HG02763 (cell line): ENCODE measurements around the gene B3GAT3.
"Not testable (repeated sequence)": the region's sequence is repeated elsewhere in the genome, so short reads cannot be mapped to it uniquely, and the experiment has no call there.

Experiments used
- ATAC-seq: cut with Tn5 transposase; IDR thresholded peaks from one replicate; pipeline ENCODE4 v1.9.1; 2021; ENCODE audit warnings: mild to moderate bottlenecking, moderate library complexity; ENCODE audit not compliant: unreplicated experiment

Gene B3GAT3

DNA sequence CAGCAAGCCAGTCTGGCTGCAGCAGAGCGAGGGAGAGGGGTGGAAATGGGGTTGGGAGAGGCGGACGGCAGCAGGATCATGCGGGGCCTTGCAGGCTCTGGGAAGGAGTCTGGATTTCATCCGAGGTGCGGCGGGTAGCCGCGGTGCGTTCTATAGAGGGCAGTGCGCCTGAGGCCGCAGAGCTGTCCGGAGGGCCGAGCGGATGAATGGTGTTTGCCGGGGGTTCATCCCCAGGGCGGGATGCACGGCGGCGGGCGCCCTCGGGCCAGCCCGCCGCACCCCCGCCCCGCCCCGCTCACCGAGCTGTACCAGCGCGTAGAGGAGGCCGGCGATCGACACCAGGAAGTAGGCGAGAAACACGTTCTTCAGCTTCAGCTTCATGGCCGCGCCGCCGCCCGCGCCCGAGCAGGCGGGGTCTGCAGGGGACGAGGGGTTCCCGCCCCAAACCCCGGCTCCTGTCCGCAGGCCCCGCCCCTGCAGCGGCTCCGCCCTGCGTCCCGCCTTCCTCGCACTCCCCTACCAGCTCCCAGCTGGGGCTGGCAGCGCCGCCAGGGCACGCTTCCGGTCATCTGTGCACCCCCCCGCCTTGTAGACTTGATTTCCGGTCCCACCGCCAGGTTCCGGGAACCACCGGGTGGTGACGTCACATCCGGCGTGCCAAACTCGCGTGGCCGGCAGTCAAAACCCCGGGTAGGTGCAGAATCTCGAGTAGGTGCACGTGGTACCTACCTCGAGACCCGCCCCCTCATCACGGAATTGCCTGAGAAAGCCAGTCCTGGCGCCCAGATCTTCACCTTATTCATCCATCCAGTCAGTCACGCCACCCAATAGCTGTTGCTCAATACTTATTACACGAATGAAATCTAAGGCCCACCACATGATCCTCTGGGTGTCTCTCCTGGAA lies at the start of gene B3GAT3:
Gene B3GAT3, minus strand, starts transcription at position 420 of the 904 bp plus-strand sequence. Its CDS starts 39 bp downstream, at position 381.
- peak; percentile 89 for ATAC-seq

- no peak for ATAC-seq
Measured at GRCh38 chr11:62671236-62671607, 49.4 kb upstream of the B3GAT3 start.

DNA sequence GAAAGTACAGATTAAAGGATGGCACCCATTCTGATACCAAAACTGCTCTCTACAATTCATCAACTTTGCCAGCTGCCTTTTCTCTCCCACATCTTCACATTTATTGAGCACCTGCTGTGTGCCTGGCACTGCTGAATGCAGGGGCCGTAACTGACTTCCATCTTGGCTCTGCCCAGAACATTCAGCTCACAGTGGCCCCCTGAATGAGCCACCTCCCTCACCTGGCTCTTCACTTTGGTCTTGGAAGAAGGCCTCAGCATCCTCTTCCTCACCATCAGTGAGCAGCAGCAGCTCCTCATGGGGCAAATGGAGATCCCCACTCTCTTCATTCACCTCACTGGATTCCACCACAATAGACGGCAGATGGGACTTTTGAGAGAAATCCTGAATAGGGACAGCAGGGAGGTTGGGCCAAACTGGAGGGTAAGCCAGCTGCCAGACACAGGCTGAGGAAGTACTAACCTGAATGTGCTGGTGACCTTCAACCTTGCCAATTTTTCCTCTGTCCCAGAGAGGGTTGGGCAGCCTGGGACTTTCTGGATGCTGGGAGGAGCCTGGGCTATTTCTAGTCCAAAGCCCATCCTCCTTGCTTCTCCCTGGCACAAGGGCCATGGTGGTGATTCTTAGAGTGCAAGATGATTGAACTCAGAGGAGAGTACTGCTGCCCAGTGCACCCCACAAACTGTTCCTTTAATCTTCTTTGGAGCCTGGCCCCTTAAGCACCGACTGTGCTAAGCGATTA lies 47.8 kb upstream of the B3GAT3 start:
- no peak for ATAC-seq

- ATAC-seq: no peak
Measured at GRCh38 chr11:62667460-62667859, 45.7 kb upstream of the B3GAT3 start.

- no peak for ATAC-seq
Measured at GRCh38 chr11:62666259-62666926, 44.6 kb upstream of the B3GAT3 start.

DNA sequence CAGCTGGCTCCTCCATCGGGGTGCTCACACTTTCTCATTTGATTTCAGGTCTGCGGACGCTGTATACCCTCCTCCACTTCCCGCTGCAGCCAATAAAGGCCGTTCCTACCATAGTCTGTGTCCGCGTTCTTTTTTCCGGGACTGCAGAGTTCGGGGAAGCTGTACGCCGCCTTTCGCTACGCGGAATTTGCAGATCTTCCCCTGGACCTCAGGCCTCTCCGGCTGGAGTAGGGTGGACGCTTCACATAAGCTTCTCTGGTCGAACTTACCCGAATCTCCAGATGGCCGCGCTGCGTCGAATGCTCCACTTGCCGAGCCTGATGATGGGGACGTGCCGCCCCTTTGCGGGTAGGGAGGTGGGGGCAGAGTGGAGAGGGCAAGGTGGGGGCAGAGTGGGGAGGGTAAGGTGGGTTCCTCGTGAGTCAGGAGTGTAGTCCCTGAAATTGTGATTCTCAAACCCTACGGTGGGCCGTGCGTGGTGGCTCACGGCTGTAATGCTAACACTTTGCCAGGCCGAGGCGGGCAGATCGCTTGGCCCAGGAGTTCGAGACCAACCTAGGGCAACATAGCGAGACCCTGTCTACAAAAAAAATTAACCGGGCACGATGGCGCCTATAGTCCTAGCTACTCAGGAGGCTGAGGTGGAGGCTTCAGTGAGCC lies 43.9 kb upstream of the B3GAT3 start:
- peak; percentile 18 for ATAC-seq

DNA sequence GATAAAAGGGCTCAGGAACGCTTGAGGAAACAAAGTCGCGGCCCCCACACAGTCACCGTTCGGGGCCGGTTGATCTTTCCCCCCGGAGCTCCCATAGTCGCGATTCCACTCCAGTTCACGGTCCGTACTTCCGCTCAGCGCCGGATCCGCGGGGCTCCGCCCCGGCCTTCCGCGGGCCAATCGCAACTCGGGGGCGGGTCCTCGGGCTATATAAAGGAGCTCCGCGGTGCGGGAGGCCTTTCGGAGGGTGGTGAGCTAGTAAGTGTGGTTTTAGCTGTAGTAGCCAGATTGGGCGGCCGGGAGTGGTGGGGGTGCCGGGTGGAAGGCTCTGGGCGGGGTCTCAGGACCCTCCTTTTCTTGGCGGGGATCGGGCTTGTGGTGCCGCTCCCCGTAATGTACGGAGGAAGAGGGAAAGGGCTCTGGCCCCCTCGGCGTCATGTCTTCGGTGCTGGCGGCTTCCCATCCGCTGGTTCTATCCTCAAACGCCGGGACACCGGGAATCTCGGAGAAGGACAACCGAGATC lies 43.4 kb upstream of the B3GAT3 start, which contains the start of the genes C11orf98 and CSKMT:
Gene C11orf98, minus strand, starts transcription at position 136 of the 524 bp plus-strand sequence. Its CDS starts 41 bp downstream, at position 95.
Gene CSKMT, plus strand, starts transcription at position 238 of the 524 bp plus-strand sequence. CDS start 568 bp downstream, outside the sequence.
- peak; percentile 88 for ATAC-seq

DNA sequence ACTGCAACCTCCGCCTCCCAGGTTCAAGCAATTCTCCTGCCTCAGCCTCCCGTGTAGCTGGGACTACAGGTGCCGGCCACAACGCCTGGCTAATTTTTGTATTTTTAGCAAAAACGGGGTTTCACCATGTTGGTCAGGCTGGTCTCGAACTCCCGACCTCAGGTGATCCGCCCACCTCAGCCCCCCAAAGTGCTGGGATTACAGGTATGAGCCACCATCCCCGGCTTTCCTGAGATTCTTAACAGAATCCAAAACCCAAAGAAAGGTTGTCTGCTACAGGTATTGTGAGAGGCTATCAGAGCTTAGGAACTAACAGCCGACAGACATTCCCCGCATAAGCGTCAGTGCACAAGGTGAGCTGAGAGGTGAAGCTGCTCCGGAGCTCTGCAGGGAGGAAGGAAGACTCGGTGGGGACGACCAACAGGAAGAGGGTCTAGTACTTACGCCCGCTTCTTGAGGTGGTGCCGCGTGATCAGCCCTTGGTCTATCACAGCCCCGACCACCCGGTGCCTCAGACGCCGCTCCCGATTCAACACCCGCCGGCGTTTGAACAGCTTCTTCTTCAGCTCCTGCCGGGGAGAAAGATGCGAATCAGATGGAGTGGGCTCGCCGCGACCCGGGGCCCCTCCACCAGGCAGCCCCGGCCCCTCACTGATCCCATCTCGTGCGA lies 42.8 kb upstream of the B3GAT3 start:
- peak; percentile 19 for ATAC-seq

DNA sequence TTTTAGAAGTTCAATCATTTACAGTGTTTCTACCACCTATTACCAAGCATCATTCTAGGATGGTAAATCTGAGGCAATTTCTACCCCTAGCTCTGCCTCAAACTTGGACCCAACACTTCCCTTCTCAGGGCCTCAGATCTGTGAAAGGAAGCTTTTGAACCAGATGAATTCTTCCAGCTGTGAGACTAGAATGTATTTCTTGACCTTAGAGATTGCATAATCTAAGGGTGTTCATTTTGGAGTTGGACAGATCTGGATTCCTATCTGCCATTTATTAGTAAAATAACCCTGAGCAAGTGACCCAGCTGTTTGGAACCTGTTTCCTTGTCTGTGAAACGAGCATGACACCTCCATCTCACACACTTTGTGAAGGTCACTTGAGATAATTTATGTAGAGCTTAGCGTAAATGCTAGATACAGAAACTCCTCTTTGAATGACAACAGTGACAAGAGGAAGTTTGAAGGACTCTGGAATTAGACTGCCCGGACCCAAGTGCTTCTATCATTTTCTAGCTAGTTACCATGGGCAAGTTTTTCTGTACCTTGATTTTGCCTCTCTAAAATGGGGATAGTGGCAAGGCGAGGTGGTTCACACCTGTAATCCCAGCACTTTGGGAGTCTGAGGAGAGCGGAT lies 35.1 kb upstream of the B3GAT3 start:
- ATAC-seq: no peak

DNA sequence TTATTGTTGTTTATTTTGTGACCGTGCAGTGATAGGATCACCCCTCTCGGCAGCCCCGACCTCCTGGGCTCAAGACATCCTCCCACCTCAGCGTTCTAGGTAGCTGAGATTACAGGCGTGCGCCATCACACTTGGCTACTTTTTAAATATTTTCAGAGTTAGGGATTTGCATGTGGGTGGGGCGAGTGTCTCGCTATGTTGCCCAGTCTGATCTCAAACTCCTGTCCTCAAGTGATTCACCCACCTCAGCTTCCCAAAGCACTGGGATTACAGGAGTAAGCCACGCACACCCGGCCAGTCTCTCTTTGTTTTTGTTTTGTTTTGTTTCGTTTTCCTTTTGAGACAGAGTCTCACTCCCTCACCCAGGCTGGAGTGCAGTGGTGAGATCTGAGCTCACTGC lies 32.5 kb upstream of the B3GAT3 start:
- ATAC-seq: no peak

DNA sequence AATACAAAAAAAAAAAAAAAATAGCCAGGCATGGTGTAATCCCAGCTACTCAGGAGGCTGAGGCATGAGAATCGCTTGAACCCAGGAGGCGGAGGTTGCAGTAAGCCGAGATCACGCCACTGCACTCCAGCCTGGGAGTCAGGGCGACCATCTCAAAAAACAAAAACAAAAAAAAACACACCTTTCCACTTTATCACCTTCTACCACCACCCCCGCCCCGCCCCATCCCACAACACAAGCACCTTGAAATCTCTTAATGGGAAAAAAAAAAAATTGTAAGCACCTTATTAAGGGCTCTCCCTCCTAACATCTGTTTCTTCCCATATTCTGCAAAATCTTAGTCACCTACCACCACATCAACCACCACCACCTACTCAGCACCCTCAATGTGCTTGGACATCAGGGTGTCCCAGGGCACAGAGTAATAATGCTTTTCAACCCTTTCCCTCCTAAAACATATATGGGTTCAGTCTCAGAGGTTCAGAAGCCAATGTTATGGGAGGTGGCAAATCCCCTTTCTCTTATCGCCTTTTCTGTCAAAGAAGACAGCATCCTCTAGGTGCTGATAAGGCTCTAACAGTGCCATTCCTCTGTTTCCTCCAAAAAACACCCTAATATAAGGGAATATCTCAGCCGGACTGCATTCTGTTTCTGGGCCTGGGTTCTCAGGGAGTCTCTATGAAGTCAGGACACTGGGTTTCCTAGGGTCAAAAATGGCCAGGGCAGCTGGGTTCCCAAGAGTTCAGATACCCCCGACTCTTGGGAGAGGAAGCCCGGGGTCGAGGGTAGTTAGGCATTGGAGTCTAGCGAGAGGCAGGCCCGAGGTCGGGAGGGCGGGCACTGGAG lies 30.6 kb upstream of the B3GAT3 start:
- ATAC-seq: no peak

DNA sequence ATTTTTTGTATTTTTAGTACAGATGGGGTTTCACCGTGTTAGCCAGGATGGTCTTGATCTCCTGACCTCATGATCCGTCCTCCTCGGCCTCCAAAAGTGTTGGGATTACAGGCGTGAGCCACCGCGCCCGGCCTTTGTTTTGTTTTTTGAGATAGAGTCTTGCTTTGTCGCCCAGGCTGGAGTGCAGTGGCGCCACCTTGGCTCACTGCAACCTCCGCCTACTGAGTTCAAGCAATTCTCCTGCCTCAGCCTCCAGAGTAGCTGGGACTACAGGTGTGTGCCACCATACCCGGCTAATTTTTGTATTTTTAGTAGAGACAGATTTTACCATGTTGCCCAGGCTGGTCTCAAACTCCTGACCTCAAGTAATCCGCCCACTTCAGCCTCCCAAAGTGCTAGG lies 28.5 kb upstream of the B3GAT3 start:
- ATAC-seq: not testable (repeated sequence)

DNA sequence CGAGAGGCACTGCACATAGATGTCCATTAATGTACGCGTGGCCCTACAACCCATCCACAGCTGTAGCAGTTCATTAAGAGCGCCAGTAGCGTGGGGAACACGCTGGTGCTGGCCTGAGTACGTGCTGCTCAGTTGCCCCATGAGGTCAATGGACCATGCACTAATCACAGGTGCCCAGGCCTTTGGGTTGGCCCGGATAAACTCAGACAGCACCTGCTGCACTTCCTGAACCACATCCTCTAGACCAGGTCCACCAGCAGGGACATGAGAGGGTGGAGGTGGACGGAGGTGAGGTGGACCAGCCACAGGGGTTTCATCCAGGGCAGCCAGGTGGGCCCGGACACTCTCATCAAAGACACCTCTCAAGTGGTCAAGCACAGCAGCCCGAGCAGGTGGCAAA lies 27.7 kb upstream of the B3GAT3 start:
- no peak for ATAC-seq

- ATAC-seq: no peak
Measured at GRCh38 chr11:62648967-62649364, 27.2 kb upstream of the B3GAT3 start.

- ATAC-seq: no peak
Measured at GRCh38 chr11:62648185-62648966, 26.6 kb upstream of the B3GAT3 start.

DNA sequence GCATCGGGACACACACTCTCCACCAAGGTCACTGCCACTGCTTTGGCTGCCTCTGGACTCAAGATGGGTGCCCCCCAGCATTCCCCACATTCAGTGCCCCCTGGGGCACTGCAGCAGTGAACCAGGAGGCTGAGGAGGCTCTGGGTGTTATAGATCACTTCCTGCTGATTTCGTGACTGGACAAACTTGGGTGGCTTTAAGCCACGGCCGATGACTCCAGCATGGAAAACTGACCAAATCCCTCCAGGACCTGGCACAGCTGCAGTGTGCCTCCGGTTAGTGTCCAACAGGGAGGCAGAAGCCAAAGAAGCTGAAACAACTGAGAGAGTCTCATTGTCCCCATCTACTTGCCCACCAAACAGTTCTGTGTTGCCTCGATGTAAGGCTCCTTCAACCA lies 25.8 kb upstream of the B3GAT3 start:
- ATAC-seq: no peak

GRCh38 chr11:62646825-62647608 lies 25.2 kb upstream of the B3GAT3 start:
- no peak for ATAC-seq
